GOT3 (cell line): ENCODE results near the gene GRID2IP.
"Not testable (repeated sequence)": the region's sequence is repeated elsewhere in the genome, so short reads cannot be mapped to it uniquely, and the experiment has no call there.

Source experiments
- DNase-seq: peaks from one replicate; lab custom pipeline; 2025; ENCODE audit warnings: mixed read lengths; lab: John Stamatoyannopoulos, UW

Gene GRID2IP

DNA sequence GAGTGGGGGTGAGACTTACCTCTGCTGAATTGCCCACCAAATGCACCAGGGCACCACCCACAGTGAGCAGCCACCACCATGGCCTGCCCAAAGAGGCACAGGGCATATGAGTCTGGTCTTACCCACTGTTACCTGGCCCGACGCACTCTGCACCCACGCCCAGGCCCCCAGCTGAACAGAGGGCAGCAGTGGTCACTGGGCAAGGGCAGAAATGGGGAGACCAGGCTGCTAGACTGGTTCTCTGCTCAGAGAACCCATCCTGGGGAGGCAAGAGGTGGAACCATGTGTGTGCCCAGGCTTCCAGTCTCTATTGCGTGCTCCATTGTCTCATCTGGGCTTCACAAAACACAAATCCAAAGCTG, 64.1 kb downstream of the GRID2IP start:
- no peak for DNase-seq

DNA sequence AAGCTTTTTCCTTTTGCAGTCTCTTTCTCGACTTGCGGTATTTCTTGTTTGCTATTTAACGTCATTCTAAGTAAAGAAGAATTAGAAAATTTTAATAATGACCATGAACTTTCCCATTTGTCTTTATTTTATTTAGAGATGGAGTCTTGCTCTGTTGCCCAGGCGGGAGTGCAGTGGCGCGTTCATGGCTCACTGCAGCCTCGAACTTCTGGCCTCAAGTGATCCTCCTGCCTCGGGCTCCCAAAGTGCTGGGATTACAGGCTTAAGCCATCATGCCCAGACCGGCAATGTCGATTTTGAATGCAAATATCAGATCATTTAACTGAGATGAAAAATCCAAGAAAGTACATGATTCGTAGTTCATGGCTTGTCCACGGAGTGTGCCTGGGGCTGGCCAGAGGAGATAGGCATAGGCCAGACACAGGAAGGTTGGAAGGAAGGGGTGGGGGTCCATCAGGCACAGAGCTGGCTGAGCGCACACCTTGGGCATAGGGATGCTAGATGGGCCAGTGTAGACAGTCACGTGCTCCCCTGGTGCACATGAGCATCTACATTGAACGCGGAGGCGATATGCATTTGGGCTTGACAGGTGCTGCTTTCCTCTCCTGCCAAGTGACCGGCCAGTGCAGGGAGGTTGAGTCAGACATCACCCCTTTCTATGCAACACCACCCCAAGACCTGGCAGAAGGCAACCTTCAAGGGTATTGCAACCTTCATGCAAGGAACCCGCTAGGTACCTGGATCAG, 64.7 kb downstream of the GRID2IP start:
- DNase-seq = no peak

- no peak for DNase-seq
Observed at GRCh38 chr7:6482743-6483119, 68.5 kb downstream of the GRID2IP start.

DNA sequence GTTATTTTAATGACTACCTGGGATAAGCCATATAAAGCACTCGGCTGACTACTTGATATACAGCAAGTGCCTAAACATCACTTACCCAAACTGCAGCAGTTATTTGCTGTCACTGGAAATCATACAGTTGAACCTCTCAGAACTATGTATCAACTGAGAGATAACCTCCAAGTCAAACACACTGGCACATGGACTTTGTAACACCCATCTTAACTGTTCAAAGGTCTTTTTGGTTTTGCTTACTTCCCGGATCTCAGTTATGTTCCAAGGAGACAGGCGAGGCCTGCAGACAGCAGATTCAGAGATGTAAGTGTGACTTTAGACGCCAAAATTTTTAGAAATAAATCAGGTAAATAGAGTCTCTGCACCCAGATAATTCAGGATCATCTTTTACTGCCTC, 69.0 kb downstream of the GRID2IP start:
- no peak for DNase-seq

DNA sequence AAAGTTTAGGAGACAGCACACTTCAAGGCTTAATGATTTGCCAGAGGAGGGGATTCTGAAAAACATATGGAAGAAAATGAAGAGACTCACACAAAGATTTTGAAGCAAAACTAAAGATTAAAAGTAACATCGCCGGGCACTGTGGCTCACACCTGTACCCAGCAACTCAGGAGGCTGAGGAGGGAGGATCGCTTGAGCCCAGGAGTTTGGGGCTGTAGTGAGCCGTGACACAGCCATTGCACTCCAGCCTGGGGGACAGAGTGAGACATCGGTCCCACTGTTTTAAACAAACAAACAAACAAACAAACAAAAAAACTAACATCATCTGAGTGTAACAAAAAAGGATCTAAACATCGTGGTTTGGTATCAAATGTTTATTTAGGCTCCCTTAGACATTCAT, 69.8 kb downstream of the GRID2IP start:
- no peak for DNase-seq

GRCh38 chr7:6480323-6480660, 71.0 kb downstream of the GRID2IP start:
- no peak for DNase-seq

- DNase-seq = no peak
Observed at GRCh38 chr7:6479067-6479466, 72.2 kb downstream of the GRID2IP start.

DNA sequence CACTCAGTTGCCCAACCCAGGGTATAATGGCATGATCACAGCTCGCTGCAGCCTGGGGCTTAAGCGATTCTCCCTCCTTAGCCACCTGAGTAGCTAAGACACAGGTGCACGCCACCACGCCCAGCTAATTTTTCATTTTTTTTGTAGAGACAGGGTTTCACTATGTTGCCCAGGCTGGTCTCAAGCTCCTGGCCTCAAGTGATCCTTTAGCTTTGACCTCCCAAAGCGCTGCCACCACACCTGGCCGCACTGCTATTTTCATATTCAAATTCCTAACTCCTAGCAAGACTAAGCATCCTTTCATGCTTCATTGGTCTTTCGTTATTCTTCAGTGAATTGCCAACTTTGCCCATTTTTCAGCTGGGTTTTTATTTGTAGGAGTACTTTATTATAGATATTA, 73.1 kb downstream of the GRID2IP start:
- DNase-seq = no peak

DNA sequence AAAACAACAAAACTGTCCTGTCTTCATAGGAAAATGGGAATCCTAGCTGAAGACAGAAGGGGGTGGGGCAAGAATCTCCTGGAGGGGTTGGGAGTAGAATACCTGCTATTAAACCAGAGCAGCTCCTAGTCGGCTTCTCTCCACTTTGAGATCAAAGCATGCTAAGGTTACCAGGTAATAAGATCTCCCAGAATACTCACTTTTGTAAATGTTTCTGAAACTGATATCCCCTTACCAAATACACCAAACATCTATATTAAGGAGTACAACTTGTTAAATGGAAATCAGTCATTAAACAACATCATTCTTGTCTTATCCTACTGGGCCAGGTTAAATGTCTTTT, 74.0 kb downstream of the GRID2IP start:
- no peak for DNase-seq

GRCh38 chr7:6476596-6477317, 74.5 kb downstream of the GRID2IP start:
- no peak for DNase-seq

DNA sequence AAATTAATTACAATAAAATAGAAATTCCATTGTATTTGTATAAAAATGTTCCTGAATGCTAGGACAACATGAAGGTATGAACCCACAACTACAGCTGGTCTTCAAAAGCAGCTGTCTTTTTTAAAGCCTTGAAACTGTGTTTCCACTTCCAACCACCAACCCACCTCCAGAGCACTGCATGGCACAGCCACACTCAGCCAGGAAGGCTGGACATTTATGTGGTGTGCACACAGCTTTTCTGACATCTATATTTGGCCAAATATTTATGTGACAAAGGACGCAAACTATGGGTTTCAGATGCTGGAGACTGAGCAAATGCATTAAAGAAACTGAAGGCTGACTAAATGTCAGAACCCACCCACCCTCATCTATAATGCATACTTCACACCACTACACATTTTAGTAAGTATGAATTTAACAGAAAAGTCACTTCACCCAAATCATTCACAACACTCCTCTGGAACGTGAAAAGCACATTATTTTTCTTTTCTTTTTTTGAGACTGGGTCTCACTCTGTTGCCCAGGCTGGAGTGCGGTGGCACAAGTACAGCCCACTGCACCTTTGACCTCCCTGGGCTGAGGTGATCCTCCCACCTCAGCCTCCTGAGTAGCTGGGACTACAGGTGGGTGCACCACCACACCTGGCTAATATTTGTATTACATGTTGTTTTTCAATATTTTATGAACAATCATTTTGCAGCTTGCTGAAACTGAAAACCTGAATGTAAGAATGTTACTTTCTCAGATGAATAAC, 75.7 kb downstream of the GRID2IP start:
- DNase-seq = no peak

- no peak for DNase-seq
Observed at GRCh38 chr7:6465862-6466261, 85.4 kb downstream of the GRID2IP start.

GRCh38 chr7:6463609-6464008, 87.7 kb downstream of the GRID2IP start:
- not testable (repeated sequence) for DNase-seq

DNA sequence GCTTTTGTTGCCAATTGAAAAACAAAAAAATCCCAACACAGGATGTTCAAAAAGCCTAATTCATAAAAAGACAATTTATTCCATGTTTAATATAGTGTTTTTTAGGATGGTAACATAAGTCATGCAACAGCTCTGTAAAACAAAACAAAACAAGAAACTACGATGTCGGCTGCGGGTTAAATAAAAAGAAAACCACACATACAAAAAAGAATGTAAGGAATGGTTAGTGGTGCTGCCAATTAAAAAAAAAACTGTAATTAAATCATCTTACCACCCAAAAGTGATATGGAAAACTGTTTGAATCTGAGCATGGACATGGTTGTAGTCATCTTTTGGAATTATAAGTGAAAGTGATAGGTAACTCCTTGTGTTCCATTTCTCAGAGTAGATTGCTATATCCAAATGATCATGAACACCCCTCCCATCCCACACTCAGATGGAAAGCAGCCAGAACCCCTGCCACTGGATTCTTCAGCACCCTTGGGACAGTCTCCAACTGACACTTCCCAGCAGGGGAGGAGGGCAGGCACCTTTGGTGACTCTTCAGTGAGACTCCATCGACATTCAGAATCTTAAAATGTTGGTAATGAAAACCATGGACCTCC, 89.2 kb downstream of the GRID2IP start:
- DNase-seq = no peak

DNA sequence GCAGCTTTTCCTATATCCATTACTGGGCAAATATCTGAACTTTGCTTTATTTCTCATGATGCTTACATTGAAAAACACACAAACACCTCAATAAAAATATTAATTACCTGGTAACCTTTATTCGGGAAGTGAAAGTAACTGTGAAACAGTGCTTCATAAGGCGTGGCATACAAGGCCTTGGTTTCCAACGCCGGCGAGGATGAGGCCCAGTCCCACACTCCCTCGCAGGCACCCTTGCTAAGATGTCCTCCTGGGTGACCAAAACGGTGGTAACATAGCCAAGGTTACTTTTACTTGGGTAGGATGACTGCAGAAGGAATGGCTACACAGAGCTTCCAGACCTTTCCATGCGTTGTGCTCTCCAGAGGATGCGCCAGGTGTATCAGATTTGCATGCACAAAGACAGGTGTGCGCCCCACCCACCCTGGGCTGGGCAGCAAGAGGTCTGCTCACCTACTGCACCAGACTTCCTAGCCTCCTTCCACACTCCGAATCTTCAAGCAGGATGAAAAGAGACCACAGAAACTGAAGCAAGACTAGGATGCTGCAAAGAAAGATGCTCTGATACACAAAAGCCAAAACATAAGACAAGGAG, 90.2 kb downstream of the GRID2IP start:
- no peak for DNase-seq

GRCh38 chr7:6460303-6460702, 91.0 kb downstream of the GRID2IP start:
- DNase-seq = no peak

DNA sequence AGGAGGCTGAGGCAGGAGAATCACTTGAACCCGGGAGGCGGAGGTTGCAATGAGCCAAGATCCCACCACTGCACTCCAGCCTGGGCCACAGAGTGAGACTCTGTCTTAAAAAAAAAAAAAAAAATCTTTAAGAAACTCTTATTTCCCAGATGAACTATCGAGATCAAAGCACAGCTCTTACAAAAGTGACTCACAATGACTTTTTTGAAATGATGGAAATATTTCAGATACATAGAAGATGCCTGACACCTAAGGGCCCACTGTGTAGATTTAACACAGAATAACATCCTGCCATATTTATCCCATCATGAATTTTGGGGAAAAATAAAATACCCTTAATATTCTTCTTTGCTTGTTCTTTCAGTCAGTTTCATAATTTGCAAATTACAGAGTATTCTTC, 92.6 kb downstream of the GRID2IP start:
- DNase-seq = not testable (repeated sequence)

DNA sequence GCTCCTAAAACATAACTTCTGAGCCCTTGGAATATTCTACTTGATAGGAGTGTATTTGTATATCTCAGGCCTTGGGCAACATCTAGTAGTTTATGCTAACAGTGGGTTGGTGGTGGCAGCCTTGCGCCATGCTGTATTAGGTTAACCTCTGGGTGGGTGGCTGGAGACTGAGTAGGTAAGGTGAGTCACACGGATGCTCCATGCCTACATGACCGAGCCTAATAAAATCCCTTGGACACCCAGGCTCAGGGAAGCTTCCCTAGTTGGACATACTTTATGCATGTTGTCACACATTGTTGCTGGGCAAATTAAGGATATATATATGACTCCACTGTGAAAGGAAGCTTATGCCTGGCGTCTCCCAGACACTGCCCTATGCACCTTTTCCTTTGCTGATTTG, 97.5 kb downstream of the GRID2IP start:
- DNase-seq = peak; percentile 53

- DNase-seq = no peak
Observed at GRCh38 chr7:6451224-6451705, 100.0 kb downstream of the GRID2IP start.

GRCh38 chr7:6450591-6450990, 100.7 kb downstream of the GRID2IP start:
- not testable (repeated sequence) for DNase-seq

DNA sequence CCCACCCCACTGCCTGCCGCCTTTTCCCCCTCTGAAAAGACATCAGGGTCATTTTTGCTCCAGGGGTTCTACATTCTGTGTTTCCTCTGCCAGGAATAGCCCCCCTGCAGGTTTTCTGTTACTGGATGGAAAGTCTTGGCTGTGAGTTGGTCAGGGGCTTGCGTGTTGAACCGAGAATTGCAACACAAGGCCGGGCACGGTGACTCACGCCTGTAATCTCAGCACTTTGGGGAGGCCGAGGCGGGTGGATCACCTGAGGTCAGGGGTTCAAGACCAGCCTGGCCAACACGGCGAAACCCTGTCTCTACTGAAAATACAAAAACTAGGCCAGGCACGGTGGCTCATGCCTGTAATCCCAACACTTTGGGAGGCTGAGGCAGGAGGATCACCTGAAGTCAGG, 101.4 kb downstream of the GRID2IP start:
- peak; percentile 19 for DNase-seq

- no peak for DNase-seq
Observed at GRCh38 chr7:6448943-6449543, 102.2 kb downstream of the GRID2IP start.
